Loucy (cell line): ENCODE results near the gene RBFOX2.

ENCODE experiments used
- EZH2phosphoT487 ChIP-seq: fragments of 200-600 bp; IDR thresholded peaks from 2 replicates; pipeline ENCODE4 v1.6.1; 2018; ENCODE audit warnings: antibody characterized with exemption, mild to moderate bottlenecking, moderate library complexity, borderline replicate concordance
- TF ChIP-seq, protein P1 (sequence below): fragments of 200-600 bp; sonication (generic); conservative IDR thresholded peaks from 2 replicates; pipeline ENCODE4 v1.5.1; 2014; ENCODE audit warnings: mild to moderate bottlenecking, antibody characterized with exemption, low read length

DNA sequence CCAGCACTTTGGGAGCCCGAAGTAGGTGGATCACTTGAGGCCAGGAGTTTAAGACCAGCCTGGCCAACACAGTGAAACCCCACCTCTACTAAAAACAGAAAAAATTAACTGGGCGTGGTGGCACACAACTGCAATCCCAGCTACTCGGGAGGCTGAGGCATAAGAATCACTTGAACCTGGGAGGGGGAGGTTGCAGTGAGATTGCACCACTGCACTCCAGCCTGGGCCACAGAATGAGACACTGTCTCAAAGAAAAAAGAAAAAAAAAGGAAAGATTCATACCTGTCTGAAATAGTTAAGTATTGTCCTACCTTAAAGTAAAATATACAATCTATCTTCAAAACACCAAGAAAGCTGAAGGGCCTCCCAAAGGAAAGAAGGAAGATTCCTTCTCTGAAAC, 20.1 kb downstream of the RBFOX2 start:
- TF ChIP-seq, protein P1, sequence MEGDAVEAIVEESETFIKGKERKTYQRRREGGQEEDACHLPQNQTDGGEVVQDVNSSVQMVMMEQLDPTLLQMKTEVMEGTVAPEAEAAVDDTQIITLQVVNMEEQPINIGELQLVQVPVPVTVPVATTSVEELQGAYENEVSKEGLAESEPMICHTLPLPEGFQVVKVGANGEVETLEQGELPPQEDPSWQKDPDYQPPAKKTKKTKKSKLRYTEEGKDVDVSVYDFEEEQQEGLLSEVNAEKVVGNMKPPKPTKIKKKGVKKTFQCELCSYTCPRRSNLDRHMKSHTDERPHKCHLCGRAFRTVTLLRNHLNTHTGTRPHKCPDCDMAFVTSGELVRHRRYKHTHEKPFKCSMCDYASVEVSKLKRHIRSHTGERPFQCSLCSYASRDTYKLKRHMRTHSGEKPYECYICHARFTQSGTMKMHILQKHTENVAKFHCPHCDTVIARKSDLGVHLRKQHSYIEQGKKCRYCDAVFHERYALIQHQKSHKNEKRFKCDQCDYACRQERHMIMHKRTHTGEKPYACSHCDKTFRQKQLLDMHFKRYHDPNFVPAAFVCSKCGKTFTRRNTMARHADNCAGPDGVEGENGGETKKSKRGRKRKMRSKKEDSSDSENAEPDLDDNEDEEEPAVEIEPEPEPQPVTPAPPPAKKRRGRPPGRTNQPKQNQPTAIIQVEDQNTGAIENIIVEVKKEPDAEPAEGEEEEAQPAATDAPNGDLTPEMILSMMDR: no peak
- TF ChIP-seq EZH2phosphoT487: no peak
